EL (cell line): ENCODE measurements around the gene F2R.
"Not testable (repeated sequence)": the region's sequence is repeated elsewhere in the genome, so short reads cannot be mapped to it uniquely, and the experiment has no call there.

Experiments
- DNase-seq: peaks from one replicate; pipeline ENCODE4 v3.0.0-alpha.2; 2016

Gene F2R

DNA sequence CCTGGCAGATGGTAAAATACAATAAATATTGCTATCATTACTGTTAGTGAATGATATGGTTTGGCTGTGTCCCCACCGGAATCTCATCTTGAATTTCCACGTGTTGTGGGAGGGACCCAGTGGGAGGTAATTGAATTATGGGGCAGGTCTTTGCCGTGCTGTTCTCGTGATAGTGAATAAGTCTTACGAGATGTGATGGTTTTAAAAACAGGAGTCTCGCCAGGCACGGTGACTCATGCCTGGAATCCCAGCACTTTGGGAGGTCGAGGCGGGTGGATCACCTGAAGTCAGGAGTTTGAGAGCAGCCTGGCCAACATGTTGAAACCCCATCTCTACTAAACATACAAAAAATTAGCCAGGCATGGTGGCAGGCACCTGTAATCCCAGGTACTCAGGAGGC is 45.2 kb downstream of the F2R start:
- DNase-seq, result not testable (repeated sequence)

DNA sequence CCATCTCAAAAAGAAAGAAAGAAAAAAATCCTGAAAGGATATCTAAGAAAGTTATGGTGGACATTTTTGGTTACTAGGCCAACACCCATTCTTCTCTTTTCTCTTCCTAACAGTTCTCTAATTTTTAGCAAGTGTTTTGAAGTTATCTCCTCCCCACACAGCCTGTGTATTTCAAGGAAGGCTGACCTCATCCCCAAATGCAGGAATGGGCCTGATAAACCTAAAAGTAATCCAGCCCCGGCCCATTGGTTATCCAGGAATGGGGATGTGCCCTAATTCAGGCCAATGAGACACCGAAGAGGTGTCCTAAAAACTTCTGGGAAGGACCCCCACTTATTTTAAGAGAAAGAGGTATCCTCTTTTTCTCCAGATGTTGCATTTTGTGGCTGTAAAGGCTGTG is 46.6 kb downstream of the F2R start:
- DNase-seq, result no peak

DNA sequence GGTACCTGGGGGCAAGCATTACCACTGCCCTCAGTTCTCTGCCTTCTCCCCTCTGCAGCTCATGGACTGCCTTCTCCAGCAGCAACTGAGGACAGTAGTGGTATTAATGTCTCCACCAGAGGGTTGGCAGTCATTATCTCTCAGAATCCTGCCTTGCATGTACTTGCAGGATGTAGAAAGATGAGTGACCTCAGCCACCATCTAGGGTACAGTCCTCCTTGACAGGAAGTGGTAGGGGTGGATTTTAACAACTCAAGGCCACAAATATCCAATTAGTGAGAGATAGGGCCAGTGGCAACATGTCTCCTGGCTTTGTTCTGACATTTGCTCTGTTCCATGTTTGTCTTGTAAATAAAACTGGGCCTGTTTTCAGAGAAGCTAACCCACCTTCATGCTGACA is 47.2 kb downstream of the F2R start:
- DNase-seq, result no peak

- no peak for DNase-seq
Measured at GRCh38 chr5:76764374-76764773, 48.4 kb downstream of the F2R start.

- peak; percentile 91 for DNase-seq
Measured at GRCh38 chr5:76765249-76765648, 49.3 kb downstream of the F2R start.

DNA sequence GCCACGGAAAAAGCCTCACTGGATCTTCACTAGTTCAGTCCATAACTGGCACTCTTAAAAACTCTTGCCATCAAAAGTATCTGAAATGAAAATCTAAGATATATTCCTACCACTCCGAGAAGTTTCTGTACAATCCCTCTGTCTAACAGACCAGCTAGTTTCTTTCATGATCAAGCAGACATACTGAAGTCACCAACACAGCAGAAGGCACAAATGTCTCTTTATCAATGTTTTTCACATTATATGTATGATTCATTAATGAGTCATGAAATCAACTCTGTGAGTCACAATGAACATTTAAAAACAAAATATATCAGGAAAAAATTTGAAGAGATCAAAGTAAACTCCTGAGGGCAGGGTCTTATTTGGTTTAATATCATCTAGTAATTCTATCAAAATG is 50.8 kb downstream of the F2R start:
- peak; percentile 46 for DNase-seq

DNA sequence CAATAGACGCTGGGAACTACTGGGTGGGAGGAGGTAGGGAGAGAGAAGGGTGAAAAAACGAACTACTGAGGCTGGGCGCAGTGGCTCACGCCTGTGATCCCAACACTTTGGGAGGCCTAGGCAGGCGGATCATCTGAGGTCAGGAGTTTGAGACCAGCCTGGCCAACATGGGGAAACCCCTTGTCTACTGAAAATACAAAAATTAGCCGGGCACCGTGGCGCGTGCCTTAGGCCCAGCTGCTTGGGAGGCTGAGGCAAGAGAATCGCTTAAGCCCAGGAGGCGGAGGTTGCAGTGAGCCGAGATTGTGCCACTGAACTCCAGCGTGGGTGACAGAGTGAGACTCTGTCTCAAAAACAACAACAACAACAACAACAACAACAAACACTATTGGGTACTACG is 55.1 kb downstream of the F2R start:
- DNase-seq, result not testable (repeated sequence)

- DNase-seq, result no peak
Measured at GRCh38 chr5:76771705-76772405, 55.9 kb downstream of the F2R start.

DNA sequence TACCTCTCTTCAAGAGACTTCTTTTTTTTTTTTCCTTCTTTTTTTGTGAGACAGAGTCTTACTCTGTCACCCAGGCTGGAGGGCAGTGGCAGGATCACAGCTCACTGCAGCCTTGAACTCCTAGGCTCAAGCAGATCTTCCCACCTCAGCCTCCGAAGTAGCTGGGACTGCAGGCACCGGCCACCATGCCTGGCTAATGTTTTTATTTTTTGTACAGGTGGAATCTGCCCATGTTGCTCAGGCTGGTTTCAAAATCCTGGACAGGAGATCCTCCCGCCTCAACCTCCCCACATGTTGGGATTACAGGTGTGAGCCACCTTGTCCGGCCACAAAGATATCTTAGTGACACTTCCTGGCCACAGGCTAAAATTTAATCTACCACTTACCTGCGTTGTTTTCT is 60.0 kb downstream of the F2R start:
- DNase-seq, result no peak

GRCh38 chr5:76776391-76776790 is 60.5 kb downstream of the F2R start:
- no peak for DNase-seq

DNA sequence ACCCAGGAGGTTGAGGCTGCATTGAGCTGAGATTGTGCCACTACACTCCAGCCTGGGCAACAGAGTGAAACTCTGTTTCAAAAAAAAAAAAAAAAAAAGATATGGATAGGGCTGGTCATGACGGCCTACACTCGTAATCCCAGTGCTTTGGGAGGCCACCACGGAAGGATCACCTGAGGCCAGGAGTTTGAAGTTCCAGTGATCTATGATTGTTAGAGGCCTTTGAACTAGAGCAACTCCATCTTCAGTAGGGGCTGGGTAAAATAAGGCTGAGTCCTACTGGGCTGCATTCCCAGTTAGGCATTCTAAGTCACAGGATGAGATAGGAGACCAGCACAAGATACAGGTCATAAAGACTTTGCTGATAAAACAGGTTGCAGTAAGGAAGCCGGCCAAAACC is 64.7 kb downstream of the F2R start:
- DNase-seq, result not testable (repeated sequence)

DNA sequence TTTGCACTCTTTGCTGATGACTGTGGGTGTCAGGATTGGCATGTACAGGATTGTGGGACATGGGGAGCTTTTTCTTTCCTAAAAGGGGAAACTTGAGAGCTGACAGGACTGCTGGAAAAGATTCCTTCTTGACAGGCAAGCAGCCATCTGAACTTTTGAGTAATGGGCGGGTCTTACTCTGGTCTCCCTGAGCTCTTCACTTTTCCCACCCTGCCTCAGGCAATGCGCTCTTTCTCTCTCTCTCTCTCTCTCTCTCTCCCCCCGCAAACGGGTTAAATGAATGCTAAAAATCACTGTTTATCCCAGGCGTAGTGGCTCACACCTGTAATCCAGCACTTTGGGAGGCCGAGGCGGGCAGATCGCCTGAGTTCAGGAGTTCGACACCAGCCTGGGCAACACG is 65.8 kb downstream of the F2R start:
- DNase-seq, result no peak

DNA sequence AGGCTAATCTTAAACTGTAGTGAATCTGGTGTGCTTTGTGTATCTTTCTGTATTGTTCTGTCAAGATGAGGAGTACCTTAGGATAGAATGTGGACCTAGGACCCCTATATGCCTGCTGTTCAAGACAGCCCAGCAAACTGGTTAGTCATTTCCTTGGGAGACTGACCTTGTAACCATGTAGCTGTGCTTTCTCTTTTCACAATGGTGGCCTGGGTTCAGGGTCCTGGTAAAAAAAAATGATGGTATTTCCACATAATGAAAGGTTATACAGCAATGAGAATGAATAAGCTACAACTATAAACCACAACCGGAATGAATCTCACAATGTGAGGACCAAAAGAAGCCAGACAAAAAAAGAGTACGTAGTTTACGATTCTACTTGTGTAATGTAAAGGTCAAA is 66.5 kb downstream of the F2R start:
- no peak for DNase-seq
